ENCODE data around the gene PRAC2. TPM values are rescaled to one million over a fixed set of nuclear protein-coding genes. Genes with fewer than 3 reads are reported as not detected.

The PRAC2 gene
- total RNA-seq, 1 donor from 2014 or later: not detected

DNA sequence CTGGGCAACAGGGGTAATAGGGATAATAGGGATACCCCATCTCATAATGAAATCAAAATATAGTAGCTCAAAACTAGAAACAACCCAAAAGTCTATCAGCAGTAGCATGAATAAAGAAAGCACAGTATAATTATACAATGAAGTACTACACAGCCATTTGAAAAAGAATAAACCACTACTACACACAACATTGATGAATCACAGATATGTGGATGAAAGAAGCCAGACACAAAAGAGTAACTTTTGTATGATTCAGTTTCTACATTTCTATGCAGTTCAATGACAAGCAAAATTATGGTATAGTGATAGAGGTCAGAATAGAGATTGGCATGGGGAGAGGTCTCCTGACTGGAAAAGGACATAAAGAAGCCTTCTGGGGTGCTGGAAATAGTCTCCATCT lies 8.4 kb downstream of the PRAC2 start:
- no peak overlapping the region for H3K27ac Mint-ChIP-seq (ENCODE audit: unreplicated experiment)

DNA sequence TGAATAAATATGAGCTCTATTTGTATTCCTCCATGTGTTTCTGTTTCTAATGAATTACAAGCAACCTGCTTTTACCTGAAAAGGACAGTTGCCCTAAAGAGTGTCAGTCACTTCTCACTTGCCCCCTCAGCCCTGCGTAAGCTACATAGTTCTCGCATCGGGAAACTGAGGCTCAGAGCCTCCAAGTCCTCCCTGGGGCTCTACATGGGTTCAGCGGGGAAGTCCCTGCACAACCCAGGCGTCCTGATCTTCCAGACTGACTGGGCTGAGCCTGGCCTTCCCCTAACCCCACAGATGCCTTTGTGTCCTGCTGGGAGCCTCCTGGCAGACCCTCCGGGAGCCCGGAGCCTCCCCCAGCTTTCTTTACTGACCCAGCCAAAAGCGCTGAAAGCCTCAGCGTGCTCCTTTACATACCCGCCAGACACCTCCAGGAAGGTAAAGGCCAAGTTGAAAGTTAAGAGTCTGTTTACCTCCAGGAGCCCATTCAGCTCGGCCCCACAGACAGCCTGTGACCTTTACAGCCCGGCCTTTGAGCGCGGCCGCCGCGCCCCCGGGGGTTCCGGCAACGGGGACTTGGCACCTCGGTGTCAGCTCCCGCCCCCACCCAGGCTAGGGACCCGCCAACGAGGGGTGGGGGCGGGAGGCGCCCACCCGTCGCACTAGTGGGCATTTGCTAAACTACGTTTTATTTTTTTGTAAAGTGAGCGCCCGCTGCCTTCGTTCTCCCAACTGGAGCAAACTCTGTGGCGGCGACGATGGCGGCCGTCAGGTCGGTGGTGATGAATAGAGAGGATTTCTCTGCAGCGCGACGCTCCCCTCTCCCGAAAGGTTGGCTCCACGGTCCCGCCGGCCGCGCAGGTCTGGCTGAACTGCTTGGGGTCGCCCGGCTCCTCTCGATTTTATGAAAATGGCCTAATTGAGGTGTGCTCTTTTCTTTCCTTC lies 10.0 kb downstream of the PRAC2 start:
- Mint-ChIP-seq H3K36me3 (ENCODE audit: low read depth) (no peaks in the 10 kb centered on the region), H3K27me3 (ENCODE audit: low read depth) (peaks cover 99% of the 10 kb centered on the region), H3K9me3 (no peaks in the 10 kb centered on the region), H3K27ac (ENCODE audit: unreplicated experiment) (no peak overlapping the region), H3K4me3 (no peak overlapping the region), H3K4me1 (peaks cover 9% of the 10 kb centered on the region)
- TF ChIP-seq, protein P1, sequence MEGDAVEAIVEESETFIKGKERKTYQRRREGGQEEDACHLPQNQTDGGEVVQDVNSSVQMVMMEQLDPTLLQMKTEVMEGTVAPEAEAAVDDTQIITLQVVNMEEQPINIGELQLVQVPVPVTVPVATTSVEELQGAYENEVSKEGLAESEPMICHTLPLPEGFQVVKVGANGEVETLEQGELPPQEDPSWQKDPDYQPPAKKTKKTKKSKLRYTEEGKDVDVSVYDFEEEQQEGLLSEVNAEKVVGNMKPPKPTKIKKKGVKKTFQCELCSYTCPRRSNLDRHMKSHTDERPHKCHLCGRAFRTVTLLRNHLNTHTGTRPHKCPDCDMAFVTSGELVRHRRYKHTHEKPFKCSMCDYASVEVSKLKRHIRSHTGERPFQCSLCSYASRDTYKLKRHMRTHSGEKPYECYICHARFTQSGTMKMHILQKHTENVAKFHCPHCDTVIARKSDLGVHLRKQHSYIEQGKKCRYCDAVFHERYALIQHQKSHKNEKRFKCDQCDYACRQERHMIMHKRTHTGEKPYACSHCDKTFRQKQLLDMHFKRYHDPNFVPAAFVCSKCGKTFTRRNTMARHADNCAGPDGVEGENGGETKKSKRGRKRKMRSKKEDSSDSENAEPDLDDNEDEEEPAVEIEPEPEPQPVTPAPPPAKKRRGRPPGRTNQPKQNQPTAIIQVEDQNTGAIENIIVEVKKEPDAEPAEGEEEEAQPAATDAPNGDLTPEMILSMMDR (conservative IDR thresholded peaks at IDR 0.05): no peak
- DNase-seq (ENCODE audit: low read depth, low spot score): no peak

More for the DNA sequence above, 8.4 kb downstream of the PRAC2 start:
- DNase-seq (ENCODE audit: low read depth, low spot score): no peak
- no peaks in the 10 kb centered on the region for H3K36me3 Mint-ChIP-seq (ENCODE audit: low read depth)
- no peaks in the 10 kb centered on the region for H3K9me3 Mint-ChIP-seq
- H3K27me3 Mint-ChIP-seq (ENCODE audit: low read depth): peaks cover 99% of the 10 kb centered on the region
- TF ChIP-seq, protein P1 (conservative IDR thresholded peaks at IDR 0.05): no peak
- H3K4me3 Mint-ChIP-seq: no peak overlapping the region
- peaks cover 9% of the 10 kb centered on the region for H3K4me1 Mint-ChIP-seq

DNA sequence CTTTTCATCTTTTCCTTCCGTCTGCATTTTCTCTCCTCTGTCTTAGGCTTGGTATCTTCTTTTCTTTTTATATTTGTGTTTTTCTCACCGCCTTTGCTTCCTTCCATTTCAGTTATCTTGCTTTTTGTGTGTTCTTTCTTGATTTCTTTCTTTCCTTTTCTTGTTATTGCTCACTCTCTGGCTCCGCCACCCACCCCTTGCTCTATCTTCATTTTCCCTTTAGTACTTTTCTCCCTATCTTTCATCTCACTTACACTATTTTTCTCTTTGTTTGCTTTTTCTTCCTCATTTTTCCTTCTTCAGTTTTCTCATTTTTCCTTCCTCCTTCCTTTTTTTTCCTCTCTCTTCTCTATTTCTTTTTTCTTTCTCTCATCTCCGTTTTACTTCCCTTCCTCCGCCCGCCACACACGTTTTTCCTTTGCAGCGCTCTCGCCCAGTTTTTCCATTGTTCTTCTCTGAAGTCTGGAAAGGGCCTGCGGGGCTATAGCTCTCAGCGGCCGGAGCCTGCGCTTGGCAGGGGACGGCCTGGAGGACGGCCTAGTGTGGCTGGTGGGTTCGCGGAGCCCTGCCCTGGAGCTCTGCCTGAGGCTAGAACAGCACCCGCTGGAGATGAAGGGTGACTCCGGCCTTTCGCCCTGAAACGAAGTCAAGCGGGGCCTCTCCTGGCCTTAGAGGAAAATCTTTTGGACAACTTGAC lies 10.8 kb downstream of the PRAC2 start:
- H3K36me3 Mint-ChIP-seq (ENCODE audit: low read depth): no peaks in the 10 kb centered on the region
- peaks cover 7% of the 10 kb centered on the region for H3K4me1 Mint-ChIP-seq
- H3K27ac Mint-ChIP-seq (ENCODE audit: unreplicated experiment): no peak overlapping the region
- no peak overlapping the region for H3K4me3 Mint-ChIP-seq
- peaks cover 99% of the 10 kb centered on the region for H3K27me3 Mint-ChIP-seq (ENCODE audit: low read depth)
- no peaks in the 10 kb centered on the region for H3K9me3 Mint-ChIP-seq
- TF ChIP-seq, protein P1 (conservative IDR thresholded peaks at IDR 0.05): no peak
- DNase-seq (ENCODE audit: low read depth, low spot score): no peak

DNA sequence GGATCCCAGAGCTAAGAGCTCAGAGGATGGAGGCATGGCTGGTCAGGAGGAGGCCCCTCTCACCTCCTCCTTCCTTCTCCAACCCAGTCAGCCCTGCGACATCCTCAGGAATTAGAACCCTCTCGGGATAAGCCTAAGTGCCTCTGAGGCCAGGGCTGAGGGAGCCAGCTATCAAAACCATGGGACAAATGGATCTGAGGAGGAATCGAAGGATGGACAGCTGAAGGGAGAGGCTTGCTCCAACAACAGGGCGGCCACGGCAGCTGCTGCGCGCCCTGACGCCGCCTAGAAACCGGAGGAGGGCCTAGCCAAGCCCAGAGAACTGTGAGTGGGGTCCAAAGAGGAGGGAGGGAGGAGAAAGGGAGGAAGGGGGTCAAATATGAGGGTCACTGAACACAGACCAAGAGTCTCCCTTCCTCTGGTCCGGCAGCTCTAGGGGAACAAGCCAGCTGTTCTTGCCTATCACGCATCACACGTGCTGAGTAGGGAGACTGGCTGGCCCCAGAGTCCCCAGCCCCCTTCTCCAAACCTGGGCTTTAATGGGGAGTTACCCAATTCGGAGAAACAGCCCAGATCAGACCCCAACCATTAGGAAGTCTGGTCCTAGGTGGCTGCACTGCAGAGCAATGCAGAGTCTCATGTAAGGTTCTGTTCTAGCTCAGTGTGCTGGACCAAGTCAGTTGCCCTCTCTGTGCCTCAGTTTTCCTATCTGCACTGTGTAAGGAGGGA lies 11.5 kb downstream of the PRAC2 start:
- Mint-ChIP-seq H3K27ac (ENCODE audit: unreplicated experiment) (no peak overlapping the region), H3K9me3 (no peaks in the 10 kb centered on the region), H3K4me3 (no peak overlapping the region), H3K36me3 (ENCODE audit: low read depth) (no peaks in the 10 kb centered on the region), H3K27me3 (ENCODE audit: low read depth) (peaks cover 99% of the 10 kb centered on the region), H3K4me1 (peaks cover 5% of the 10 kb centered on the region)
- TF ChIP-seq, protein P1 (conservative IDR thresholded peaks at IDR 0.05): no peak
- DNase-seq (ENCODE audit: low read depth, low spot score): no peak

DNA sequence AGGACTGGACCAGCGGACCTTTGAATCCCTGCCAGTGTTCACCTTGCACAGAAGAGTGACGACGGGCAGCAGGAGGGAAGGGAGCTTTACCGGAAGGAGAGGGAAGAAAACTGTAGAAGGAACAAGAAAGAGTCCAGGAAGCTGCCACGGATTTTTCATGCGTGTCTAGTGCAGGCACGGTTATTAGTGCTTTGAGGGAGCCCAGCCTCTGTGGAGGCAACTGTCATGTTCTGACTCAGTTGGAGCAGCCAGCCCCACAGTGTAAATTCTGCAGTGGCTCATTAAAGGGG lies 12.0 kb downstream of the PRAC2 start:
- no peaks in the 10 kb centered on the region for H3K36me3 Mint-ChIP-seq (ENCODE audit: low read depth)
- no peak overlapping the region for H3K4me3 Mint-ChIP-seq
- peaks cover 99% of the 10 kb centered on the region for H3K27me3 Mint-ChIP-seq (ENCODE audit: low read depth)
- H3K4me1 Mint-ChIP-seq: peaks cover 5% of the 10 kb centered on the region
- no peaks in the 10 kb centered on the region for H3K9me3 Mint-ChIP-seq
- no peak for DNase-seq (ENCODE audit: low read depth, low spot score)
- TF ChIP-seq, protein P1 (conservative IDR thresholded peaks at IDR 0.05): no peak
- no peak overlapping the region for H3K27ac Mint-ChIP-seq (ENCODE audit: unreplicated experiment)

All from neural crest cell (in vitro differentiated cells).